ENCODE data around the gene CCL27. TPM values are rescaled to one million over a fixed set of nuclear protein-coding genes. Genes with fewer than 3 reads are reported as not detected.

CCL27 gene
- total and polyA plus RNA-seq, 10 of the 15 experiments (the other 5 are each of a cell fraction or from before 2014, with no cell fraction given), result 0.45 TPM; not detected in 9

- ATAC-seq, result no peak
- Histone ChIP-seq H3K4me3 (no peak overlapping the region), H3K36me3 (ENCODE audit: control insufficient read depth in 2 of 2, insufficient read depth in 2 of 2, low read length in 1 of 2) (no peaks in the 10 kb centered on the region), H3K27me3 (replicated peaks in 1 of 2; ENCODE audit: control insufficient read depth in 2 of 2, insufficient read depth in 2 of 2, low read length in 1 of 2) (peaks cover 0 to 4% of the 10 kb centered on the region in 2 experiments; a peak in 2 of 4 replicates), H3K4me2 (ENCODE audit: control insufficient read depth, insufficient read depth) (no peak overlapping the region), H3K4me1 (ENCODE audit: control insufficient read depth, insufficient read depth, low read length) (peaks cover 4% of the 10 kb centered on the region; the same call in 1 of the 2 replicates), H3K79me2 (ENCODE audit: control insufficient read depth, insufficient read depth, low read length) (no peaks in the 10 kb centered on the region), H2AFZ (ENCODE audit: control insufficient read depth, low read depth, low read length) (no peak overlapping the region), H3K27ac (ENCODE audit: control insufficient read depth, insufficient read depth) (no peak overlapping the region), H4K20me1 (ENCODE audit: control insufficient read depth, insufficient read depth) (no peaks in the 10 kb centered on the region), H3K9me3 (replicated peaks; ENCODE audit: control insufficient read depth, insufficient read depth, low read length) (no peaks in the 10 kb centered on the region), H3K9ac (ENCODE audit: control insufficient read depth, insufficient read depth, low read length) (no peak overlapping the region)
- in situ Hi-C loops (cut with MboI) (no loop called here), intact Hi-C loops (cut with micrococcal nuclease; ENCODE audit: unreplicated experiment) (no loop called here)
- no peak for DNase-seq (ENCODE audit: low read depth, low spot score)
- ChIA-PET CTCF (interaction anchor here (0.6 to 1.6 kb wide), 2 partner anchors 9 to 90 kb away, joined by 3 to 4 read pairs; no protein-coding TSS in a partner anchor), RAD21 (ENCODE audit: unreplicated experiment) (interaction anchor here (0.6 kb wide), 1 partner anchor 101 kb away, joined by 3 read pairs; no protein-coding TSS in a partner anchor), POLR2A (interaction anchor here (0.7 kb wide), 1 partner anchor 708 kb away, joined by 4 read pairs; no protein-coding TSS in a partner anchor), SMC1A (ENCODE audit: uncharacterized antibody, unreplicated experiment) (interaction anchor here (0.7 kb wide), 1 partner anchor 9 kb away, joined by 3 read pairs; no protein-coding TSS in a partner anchor)
- WGBS (ENCODE audit: insufficient coverage, insufficient replicate concordance, low lambda C conversion rate, missing lambda C conversion rate), result 5% methylated on average over 2 of the region's 2 CpGs
- no TSS peak for BruUV-seq (replicated peaks)
- no peak for FAIRE-seq
- TF ChIP-seq, protein P1, sequence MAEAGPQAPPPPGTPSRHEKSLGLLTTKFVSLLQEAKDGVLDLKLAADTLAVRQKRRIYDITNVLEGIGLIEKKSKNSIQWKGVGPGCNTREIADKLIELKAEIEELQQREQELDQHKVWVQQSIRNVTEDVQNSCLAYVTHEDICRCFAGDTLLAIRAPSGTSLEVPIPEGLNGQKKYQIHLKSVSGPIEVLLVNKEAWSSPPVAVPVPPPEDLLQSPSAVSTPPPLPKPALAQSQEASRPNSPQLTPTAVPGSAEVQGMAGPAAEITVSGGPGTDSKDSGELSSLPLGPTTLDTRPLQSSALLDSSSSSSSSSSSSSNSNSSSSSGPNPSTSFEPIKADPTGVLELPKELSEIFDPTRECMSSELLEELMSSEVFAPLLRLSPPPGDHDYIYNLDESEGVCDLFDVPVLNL (IDR thresholded peaks at IDR 0.05; ENCODE audit: low read depth, low read length), result no peak
- TF ChIP-seq, protein P2, sequence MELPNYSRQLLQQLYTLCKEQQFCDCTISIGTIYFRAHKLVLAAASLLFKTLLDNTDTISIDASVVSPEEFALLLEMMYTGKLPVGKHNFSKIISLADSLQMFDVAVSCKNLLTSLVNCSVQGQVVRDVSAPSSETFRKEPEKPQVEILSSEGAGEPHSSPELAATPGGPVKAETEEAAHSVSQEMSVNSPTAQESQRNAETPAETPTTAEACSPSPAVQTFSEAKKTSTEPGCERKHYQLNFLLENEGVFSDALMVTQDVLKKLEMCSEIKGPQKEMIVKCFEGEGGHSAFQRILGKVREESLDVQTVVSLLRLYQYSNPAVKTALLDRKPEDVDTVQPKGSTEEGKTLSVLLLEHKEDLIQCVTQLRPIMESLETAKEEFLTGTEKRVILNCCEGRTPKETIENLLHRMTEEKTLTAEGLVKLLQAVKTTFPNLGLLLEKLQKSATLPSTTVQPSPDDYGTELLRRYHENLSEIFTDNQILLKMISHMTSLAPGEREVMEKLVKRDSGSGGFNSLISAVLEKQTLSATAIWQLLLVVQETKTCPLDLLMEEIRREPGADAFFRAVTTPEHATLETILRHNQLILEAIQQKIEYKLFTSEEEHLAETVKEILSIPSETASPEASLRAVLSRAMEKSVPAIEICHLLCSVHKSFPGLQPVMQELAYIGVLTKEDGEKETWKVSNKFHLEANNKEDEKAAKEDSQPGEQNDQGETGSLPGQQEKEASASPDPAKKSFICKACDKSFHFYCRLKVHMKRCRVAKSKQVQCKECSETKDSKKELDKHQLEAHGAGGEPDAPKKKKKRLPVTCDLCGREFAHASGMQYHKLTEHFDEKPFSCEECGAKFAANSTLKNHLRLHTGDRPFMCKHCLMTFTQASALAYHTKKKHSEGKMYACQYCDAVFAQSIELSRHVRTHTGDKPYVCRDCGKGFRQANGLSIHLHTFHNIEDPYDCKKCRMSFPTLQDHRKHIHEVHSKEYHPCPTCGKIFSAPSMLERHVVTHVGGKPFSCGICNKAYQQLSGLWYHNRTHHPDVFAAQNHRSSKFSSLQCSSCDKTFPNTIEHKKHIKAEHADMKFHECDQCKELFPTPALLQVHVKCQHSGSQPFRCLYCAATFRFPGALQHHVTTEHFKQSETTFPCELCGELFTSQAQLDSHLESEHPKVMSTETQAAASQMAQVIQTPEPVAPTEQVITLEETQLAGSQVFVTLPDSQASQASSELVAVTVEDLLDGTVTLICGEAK (IDR thresholded peaks at IDR 0.05; ENCODE audit: borderline replicate concordance), result no peak
- no peak for TF ChIP-seq ZNF687 (IDR thresholded peaks at IDR 0.05)
- no peak for TF ChIP-seq JUND (IDR thresholded peaks at IDR 0.05; ENCODE audit: low read depth, low read length)
- TF ChIP-seq TCF7 (IDR thresholded peaks at IDR 0.05; ENCODE audit: borderline replicate concordance), result no peak
- TF ChIP-seq SUZ12 (IDR thresholded peaks at IDR 0.05; ENCODE audit: unreplicated experiment), result no peak
- no peak for TF ChIP-seq IRF4 (IDR thresholded peaks at IDR 0.05; ENCODE audit: low read depth, low read length)
Measured at GRCh38 chr9:34693560-34693959, 31.1 kb upstream of the CCL27 start.
